Activated CD4-positive, CD25-positive, alpha-beta regulatory T cell treated with anti-CD3 and anti-CD28 coated beads, Interleukin-2, amount 50 U/mL, for 24 hours (primary cell): ENCODE results near the gene PNKD.
"Not testable (repeated sequence)": the region's sequence is repeated elsewhere in the genome, so short reads cannot be mapped to it uniquely, and the experiment has no call there.

Experiments
- ATAC-seq, 2 donors: fragments of 150-1000 bp; cut with Tn5 transposase; one replicate each; pipeline ENCODE4 v1.10.0; 2021; ENCODE audit warnings: mild to moderate bottlenecking in 1 of 2, moderate library complexity in 1 of 2

Gene PNKD

DNA sequence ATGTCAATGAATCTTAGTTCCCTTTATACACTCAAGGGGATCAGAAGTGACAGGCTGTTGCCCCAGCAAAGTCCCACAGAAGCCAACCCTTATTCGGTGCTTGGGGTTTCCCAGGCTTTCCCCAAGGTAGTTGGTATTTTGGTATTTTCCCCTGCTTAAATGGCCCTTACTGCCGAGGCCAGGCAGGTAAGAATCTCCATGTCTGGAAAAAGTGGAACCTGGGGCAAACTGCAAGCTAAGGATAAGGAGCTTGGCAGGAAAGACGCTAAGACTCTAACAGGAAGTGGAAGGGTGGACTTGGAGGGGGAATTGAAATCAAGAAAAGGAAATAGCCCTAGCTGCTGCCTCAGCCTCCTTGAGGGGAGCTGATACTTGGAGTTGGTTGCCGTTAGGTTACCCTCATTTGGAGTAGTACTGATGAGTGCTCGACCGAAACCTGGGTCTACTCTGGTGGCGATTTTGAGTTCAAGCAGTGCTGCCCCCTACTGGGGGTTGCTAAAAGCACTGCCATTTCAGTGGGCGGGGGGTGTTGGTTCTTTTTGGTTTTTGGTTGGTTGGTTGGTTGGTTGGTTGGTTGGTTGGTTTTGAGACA is 12.8 kb upstream of the PNKD start:
- ATAC-seq = peak; percentile 60 to 64

GRCh38 chr2:218259099-218259961 is 11.0 kb upstream of the PNKD start:
- no peak for ATAC-seq

DNA sequence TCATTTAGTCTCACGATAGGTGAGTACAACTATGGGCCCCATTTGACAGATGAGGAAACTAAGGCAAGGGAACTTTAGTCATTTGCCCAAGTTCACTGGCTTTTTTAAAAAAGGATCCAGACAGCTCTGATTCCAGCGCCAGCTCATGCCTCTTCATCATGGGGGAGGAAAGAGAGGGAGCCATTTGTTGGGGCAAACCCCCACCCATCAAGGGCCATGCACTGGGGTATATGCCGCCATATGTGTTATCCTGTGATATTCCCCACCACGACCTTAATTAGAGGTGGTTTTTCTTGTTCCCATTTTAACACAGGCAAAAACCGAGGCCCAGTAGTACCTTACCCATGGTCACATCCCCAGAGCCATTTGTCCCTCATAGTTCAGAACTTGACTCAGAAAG is 10.2 kb upstream of the PNKD start:
- no peak for ATAC-seq

- ATAC-seq = no peak
Measured at GRCh38 chr2:218260742-218261422, 9.4 kb upstream of the PNKD start, which contains the start of gene GPBAR1. Gene GPBAR1, plus strand, starts transcription at chr2:218261015. Its CDS starts 1,710 bp downstream, at chr2:218262725.

GRCh38 chr2:218261423-218262236 is 8.7 kb upstream of the PNKD start:
- ATAC-seq = no peak

DNA sequence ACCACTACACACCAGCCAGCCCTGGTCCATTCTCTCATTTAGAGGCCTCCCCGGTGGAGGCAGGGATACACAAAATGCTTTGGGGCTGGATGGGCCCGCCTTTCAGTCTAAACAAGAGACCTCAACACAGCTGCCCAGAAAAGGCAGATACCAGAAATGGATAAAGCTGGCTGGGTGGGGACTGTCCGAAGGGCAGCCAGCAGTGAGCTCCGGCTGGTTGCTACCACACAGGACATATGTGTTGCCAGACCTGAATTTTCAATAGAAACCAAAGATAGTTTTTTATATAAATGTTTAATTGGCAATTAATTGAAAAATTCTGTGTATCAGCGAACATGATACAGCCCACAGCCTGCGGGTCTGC is 8.1 kb upstream of the PNKD start:
- no peak for ATAC-seq

DNA sequence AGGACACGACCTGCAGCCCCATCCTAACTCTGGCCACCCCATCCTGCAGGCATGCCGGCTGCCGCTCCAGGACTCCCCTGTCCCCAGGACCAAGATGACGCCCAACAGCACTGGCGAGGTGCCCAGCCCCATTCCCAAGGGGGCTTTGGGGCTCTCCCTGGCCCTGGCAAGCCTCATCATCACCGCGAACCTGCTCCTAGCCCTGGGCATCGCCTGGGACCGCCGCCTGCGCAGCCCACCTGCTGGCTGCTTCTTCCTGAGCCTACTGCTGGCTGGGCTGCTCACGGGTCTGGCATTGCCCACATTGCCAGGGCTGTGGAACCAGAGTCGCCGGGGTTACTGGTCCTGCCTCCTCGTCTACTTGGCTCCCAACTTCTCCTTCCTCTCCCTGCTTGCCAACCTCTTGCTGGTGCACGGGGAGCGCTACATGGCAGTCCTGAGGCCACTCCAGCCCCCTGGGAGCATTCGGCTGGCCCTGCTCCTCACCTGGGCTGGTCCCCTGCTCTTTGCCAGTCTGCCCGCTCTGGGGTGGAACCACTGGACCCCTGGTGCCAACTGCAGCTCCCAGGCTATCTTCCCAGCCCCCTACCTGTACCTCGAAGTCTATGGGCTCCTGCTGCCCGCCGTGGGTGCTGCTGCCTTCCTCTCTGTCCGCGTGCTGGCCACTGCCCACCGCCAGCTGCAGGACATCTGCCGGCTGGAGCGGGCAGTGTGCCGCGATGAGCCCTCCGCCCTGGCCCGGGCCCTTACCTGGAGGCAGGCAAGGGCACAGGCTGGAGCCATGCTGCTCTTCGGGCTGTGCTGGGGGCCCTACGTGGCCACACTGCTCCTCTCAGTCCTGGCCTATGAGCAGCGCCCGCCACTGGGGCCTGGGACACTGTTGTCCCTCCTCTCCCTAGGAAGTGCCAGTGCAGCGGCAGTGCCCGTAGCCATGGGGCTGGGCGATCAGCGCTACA is 7.4 kb upstream of the PNKD start:
- ATAC-seq = no peak

DNA sequence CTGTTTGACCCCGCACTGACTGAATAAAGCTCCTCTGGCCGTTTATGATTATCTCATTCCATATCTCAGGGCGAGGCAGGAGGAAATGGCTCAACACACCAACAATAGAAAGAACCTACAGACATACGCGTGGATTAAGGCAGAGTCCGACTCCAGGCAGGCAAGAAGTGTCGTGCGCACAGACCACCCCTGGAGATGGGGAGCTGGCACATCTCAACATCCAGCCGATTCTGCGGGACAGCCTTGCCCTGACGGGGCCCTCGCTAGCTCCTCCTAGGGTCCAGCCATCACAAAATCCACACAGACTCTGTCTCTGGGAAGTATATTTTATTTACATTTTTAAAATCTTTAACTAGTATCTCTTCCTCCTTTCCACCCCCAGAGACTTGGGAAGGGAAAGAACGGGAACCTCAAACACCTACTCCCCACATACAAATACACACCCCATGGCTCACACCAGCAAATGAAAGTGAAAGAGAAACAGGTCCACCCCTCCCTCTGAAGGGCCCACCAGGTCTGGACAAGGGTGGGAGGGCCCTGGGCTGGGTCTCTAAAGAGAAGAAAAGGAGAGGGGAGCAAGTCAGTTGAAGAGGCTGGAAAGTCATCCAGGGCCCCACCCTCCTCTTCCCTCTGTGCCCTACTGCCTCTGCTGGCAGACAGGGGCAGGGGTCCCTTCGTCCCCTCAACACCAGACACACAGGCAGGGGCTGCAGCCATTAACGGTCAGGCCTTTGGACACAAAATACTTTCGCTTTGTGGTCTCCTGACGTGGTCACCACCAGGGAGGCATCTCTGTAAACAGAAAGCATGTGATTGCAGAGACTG is 6.3 kb upstream of the PNKD start:
- ATAC-seq = peak; percentile 44 to 58

DNA sequence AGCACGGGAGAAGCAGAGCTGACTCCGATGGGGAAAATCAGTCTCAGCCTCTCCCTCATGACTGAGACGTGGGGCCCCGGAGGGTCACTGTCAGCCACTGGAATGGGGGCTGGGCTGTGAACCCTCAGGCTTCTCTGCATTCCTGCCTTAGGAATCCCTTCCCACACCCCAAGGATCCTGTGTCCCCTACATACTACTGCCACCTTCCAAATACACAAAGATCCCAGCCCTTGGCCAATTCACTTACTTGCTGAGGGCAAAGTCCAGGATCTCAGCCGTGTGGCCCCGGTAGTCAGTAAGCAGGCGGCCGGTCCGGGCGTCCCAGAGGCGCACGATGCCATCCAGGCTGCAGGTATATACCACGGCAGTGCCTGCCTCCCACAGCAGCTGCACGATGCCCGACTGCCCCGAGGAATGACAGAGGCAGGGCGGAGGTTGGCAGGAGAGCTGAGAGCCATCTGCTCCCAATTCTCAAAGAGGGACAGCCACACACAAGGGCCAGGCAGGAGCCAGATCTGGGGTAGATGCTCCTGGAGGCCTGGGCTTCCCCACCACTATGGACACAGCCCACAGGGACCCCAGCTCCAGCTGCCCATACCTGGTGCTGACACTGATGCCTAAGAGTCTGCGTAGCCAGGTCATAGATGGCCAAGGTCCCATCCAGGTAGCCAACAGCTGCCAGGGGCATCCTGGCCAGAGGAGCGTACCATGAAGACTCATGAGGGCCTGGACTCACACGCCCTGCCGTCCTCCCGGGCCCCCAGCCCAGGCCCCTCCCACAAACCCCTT is 5.4 kb upstream of the PNKD start:
- no peak for ATAC-seq

- ATAC-seq = no peak
Measured at GRCh38 chr2:218265626-218266025, 4.7 kb upstream of the PNKD start.

- no peak for ATAC-seq
Measured at GRCh38 chr2:218266316-218266979, 3.9 kb upstream of the PNKD start.

GRCh38 chr2:218267259-218267658 is 3.1 kb upstream of the PNKD start:
- ATAC-seq = no peak

DNA sequence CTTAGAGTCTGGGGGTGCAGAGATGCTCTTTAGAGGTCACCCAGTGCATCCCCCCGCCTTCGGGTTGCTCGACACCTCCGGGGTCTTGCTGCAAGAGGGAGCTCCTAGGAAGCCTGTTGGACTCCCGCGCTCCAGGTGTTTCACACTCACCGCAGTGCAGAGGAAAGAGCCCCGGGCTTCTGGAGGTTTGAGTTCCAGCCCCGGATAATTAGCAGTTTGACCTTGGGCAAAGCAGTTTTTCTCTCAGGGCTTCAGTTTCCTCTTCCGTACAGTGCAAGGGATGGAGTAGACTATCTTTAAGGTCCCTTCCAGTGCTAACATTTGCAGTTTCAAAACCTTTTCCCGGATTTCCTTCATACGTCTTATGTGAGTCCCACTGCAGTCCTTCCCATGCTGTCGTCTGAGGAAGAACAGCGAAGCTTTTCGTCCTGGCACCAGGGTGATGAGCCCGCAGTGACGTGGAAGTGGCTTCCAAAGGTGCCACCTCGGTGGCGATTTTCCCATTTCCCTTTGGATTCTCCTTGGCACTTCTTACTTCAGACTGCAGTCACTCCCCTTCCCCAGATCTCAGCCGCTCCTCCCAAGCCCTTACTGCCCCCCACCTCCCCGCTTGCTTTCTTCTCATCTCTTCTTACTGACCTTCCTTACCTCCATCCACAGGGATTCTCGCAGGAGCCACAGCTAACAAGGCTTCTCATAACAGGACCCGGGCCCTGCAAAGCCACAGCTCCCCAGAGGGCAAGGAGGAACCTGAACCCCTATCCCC is 585 bp downstream of the PNKD start:
- ATAC-seq = no peak

- no peak for ATAC-seq
Measured at GRCh38 chr2:218271487-218271797, 1.1 kb downstream of the PNKD start.

DNA sequence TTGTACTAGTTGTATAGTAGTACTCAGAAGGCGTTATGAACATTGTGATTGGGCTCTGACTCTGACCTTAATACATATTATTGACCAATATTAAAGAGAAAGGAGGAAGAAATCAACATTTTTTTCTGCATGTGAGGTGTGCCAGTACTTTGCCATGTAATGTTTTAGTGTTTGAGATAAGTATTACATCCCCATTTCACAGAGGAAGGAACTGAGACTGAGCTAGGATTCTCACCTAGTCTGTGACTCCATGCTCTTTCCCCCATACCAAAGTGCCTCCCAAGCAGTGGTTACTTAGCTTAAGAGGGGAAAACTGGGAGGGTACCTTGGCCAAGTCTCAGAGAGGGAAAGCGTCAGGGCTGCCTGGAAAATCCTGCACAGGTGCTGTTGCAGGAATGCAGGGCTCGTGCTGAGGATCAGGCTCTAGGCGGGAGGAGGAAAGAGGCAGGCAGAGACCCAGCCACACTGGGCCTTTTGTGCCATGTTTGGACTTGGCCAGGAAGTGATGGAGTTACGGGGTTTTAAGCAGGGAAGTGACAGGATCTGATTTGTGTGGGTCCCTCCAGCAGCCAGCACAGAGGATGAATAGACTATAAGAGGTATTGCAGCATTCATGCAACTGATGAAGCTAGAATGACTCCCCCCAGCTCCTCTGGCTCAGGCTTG is 1.7 kb downstream of the PNKD start:
- no peak for ATAC-seq

DNA sequence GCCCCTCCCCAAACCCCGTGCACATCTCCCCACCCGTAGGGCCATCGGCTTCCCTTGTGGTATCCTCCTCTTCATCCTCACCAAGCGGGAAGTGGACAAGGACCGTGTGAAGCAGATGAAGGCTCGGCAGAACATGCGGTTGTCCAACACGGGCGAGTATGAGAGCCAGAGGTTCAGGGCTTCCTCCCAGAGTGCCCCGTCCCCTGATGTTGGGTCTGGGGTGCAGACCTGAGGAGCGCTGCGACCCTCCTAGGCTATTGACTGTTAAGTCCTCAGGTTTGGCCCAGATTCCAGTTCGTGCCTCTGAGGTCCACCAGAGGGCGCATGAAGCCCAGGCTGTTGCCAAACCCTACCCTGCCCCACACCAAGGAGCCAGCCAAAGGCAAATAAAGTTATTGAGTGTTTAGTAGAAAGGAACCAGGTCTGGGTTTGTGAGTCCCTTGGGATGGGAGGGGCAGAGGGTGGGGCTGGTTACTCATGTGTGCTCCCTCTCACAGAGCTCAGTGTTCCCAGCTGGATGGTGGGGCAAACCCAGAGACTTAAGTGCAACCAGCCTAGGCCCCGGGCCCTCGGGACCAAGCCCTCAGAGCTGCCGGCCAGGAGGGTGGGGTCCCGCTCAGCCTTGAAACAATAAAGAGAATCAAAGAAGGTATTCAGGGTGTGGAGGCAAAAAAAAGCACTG is 2.4 kb downstream of the PNKD start:
- ATAC-seq = peak; percentile 3 to 7

- not testable (repeated sequence) for ATAC-seq
Measured at GRCh38 chr2:218273214-218273907, 3.0 kb downstream of the PNKD start.
